ENCODE measurements around the gene NOVA1. TPM values are rescaled to one million over a fixed set of nuclear protein-coding genes. Genes with fewer than 3 reads are reported as not detected.

NOVA1 gene
- total RNA-seq, 1 donor from 2014 or later, result 62.7 TPM

DNA sequence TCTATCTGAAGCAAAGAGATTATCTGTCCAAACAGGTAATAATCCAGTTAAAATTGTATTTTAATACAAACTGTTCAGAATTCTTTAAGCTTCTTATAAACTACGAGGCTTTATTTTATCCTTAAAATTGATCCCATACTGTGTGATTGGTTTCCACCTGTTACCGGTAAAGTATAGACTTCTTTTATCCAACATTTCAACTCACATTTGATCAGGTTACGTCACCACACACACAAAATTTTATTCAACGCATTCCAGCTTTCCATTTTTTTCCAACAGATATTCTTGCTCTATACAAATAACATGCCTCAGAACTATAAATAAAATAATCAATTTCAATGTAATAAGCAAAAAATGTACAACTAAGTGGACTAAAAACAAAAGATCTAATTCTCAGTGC, 4.5 kb downstream of the NOVA1 start:
- no peak for TF ChIP-seq CTCF (conservative IDR thresholded peaks at IDR 0.05)
- H3K9me3 Mint-ChIP-seq, result no peaks in the 10 kb centered on the region
- H3K4me3 Mint-ChIP-seq, result peak overlapping the region; percentile 81
- H3K27ac Mint-ChIP-seq (ENCODE audit: unreplicated experiment), result no peak overlapping the region
- H3K4me1 Mint-ChIP-seq, result peaks cover 54% of the 10 kb centered on the region
- peaks cover 2% of the 10 kb centered on the region for H3K27me3 Mint-ChIP-seq (ENCODE audit: low read depth)
- DNase-seq (ENCODE audit: low read depth, low spot score), result no peak
- no peaks in the 10 kb centered on the region for H3K36me3 Mint-ChIP-seq (ENCODE audit: low read depth)

GRCh38 chr14:26589925-26590324, 7.9 kb downstream of the NOVA1 start:
- no peak overlapping the region for H3K4me3 Mint-ChIP-seq
- no peak overlapping the region for H3K27ac Mint-ChIP-seq (ENCODE audit: unreplicated experiment)
- no peak for TF ChIP-seq CTCF (conservative IDR thresholded peaks at IDR 0.05)
- H3K4me1 Mint-ChIP-seq, result peaks cover 34% of the 10 kb centered on the region
- no peaks in the 10 kb centered on the region for H3K9me3 Mint-ChIP-seq
- H3K36me3 Mint-ChIP-seq (ENCODE audit: low read depth), result no peaks in the 10 kb centered on the region
- no peaks in the 10 kb centered on the region for H3K27me3 Mint-ChIP-seq (ENCODE audit: low read depth)
- no peak for DNase-seq (ENCODE audit: low read depth, low spot score)

DNA sequence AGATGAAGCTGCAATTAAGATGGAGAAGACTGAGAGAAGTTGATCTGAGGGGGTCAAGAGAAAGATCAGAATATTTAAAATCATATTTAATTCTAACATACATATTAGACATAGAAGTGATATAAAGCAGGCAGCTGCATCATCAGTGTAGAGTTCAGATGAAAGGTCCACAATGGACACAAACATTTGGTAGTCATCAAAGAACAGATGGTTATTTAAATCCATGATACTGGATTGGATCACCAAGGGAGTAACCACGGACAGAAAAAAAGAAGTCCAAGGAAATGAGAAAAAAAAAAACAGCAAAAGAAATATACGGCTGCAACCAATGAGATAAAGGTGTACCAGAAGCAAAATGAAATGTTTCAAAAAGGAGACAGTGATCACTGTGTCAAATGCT, 20.1 kb downstream of the NOVA1 start:
- no peak for DNase-seq (ENCODE audit: low read depth, low spot score)
- peaks cover 2% of the 10 kb centered on the region for H3K36me3 Mint-ChIP-seq (ENCODE audit: low read depth)
- no peak overlapping the region for H3K4me3 Mint-ChIP-seq
- H3K27me3 Mint-ChIP-seq (ENCODE audit: low read depth), result no peaks in the 10 kb centered on the region
- no peaks in the 10 kb centered on the region for H3K9me3 Mint-ChIP-seq
- no peak for TF ChIP-seq CTCF (conservative IDR thresholded peaks at IDR 0.05)
- H3K4me1 Mint-ChIP-seq, result peaks cover 10% of the 10 kb centered on the region
- H3K27ac Mint-ChIP-seq (ENCODE audit: unreplicated experiment), result no peak overlapping the region

GRCh38 chr14:26554069-26554772, 43.6 kb downstream of the NOVA1 start:
- peaks cover 15% of the 10 kb centered on the region for H3K36me3 Mint-ChIP-seq (ENCODE audit: low read depth)
- peaks cover 4% of the 10 kb centered on the region for H3K9me3 Mint-ChIP-seq
- TF ChIP-seq CTCF (conservative IDR thresholded peaks at IDR 0.05), result no peak
- no peak overlapping the region for H3K27ac Mint-ChIP-seq (ENCODE audit: unreplicated experiment)
- H3K27me3 Mint-ChIP-seq (ENCODE audit: low read depth), result no peaks in the 10 kb centered on the region
- H3K4me3 Mint-ChIP-seq, result no peak overlapping the region
- peaks cover 16% of the 10 kb centered on the region for H3K4me1 Mint-ChIP-seq
- DNase-seq (ENCODE audit: low read depth, low spot score), result no peak

- H3K4me1 Mint-ChIP-seq, result peaks cover 16% of the 10 kb centered on the region
- no peak for TF ChIP-seq CTCF (conservative IDR thresholded peaks at IDR 0.05)
- H3K4me3 Mint-ChIP-seq, result no peak overlapping the region
- H3K27ac Mint-ChIP-seq (ENCODE audit: unreplicated experiment), result no peak overlapping the region
- H3K27me3 Mint-ChIP-seq (ENCODE audit: low read depth), result no peaks in the 10 kb centered on the region
- no peak for DNase-seq (ENCODE audit: low read depth, low spot score)
- no peaks in the 10 kb centered on the region for H3K9me3 Mint-ChIP-seq
- peaks cover 12% of the 10 kb centered on the region for H3K36me3 Mint-ChIP-seq (ENCODE audit: low read depth)
These were observed 48.3 kb downstream of the NOVA1 start for GRCh38 chr14:26549571-26549970.

Measured in neural crest cell (in vitro differentiated cells).